OCI-M1 (cell line): Measurements from ENCODE around the gene PPIF.

Experiments
- DNase-seq: peaks from one replicate; lab custom pipeline; 2025; lab: John Stamatoyannopoulos, UW

The PPIF gene

DNA sequence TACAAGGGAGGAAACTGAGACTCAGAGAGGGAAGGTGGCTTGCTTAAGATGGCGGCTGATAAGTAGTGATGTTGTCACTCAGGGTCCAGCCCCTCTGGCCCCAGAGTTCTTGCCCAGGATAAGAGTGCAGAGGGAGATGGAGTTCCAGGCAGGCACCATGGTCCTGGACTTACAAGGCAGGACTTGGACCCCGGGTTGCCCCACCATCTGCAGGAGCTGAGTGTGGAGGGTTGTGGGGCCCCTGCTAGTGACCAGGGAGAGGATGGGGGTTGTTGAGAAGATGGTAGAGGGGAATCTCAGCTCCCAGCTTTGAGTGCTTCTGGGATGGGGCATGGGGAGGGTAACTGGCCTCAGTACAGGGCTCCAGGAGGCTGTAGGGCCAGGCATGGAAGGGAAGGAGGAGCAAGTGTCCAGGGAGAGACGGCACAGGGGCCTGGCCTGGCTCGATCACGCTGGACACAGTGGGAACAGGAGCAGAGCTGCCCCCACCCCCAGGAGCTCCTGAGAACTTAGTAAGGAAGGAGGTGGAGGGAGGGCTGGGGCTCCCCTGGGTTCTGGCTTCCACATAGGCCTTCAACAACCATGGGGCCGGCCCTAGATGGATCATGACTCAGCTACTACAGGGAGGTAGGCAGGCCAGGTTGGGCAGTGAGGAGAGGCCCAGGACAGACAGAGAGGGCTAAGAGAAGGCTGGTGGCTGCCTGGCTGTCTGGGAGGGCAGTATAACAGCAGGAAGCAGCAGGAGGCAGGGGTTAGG, 28.2 kb downstream of the PPIF start:
- no peak for DNase-seq

DNA sequence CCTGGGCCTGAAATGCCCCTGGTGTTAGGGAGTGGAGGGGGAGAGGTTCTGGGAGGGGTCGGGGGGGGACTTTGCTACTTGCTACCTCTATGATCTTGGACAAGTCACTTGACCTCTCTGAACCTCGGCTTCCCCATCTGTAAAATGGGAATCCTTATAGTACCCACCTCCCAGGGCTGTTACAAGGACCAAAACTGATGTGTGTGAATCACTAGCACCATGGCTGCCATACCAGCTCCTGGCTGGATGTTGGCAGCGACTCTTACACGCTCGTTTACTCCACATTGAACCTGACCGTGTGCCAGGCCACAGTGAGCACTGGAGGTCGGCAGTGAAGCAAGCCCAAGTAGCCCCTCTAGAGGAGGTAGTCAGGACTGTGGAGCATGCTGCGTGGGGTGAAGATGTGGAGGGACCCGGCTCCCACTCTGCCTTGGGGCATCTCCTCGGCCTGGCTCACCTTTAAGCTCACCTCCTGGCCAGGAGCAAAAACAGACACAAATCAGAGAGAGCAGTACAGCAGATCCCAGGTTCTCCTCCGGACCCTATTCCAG, 28.9 kb downstream of the PPIF start:
- no peak for DNase-seq

DNA sequence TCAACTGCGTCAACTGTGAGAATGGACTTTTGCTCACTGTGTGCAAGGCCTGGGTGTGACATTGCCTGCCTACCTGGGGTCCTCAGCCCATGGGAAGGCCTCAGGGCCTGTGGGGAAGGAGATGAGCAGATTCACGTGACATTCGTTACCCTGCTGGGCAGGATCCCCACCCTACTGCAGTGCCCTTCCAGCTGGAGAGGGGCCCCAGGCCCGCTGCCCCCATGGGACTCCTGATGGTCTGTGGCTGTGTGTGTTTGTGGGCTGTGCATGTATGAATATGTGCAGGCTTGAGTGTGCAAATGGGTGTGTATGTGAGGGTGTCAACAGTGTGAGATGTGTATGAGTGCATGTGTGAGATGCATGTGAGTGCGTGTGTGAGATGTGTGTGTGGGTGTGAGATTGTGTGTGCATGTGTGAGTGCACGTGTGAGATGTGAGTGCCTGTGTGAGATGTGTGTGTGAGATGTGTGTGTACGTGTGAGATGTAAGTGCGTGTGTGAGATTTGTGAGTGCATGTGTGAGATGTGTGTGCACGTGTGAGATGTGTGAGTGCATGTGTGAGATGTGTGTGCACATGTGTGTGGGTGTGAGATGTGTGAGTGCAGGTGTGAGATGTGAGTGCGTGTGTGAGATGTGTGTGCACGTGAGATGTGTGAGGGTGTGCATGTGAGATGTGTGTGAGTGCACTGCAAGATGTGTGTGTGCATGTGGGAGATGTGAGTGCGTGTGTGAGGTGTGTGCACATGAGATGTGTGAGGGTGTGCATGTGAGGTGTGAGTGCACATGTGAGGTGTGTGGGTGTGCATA, 29.7 kb downstream of the PPIF start:
- no peak for DNase-seq

DNA sequence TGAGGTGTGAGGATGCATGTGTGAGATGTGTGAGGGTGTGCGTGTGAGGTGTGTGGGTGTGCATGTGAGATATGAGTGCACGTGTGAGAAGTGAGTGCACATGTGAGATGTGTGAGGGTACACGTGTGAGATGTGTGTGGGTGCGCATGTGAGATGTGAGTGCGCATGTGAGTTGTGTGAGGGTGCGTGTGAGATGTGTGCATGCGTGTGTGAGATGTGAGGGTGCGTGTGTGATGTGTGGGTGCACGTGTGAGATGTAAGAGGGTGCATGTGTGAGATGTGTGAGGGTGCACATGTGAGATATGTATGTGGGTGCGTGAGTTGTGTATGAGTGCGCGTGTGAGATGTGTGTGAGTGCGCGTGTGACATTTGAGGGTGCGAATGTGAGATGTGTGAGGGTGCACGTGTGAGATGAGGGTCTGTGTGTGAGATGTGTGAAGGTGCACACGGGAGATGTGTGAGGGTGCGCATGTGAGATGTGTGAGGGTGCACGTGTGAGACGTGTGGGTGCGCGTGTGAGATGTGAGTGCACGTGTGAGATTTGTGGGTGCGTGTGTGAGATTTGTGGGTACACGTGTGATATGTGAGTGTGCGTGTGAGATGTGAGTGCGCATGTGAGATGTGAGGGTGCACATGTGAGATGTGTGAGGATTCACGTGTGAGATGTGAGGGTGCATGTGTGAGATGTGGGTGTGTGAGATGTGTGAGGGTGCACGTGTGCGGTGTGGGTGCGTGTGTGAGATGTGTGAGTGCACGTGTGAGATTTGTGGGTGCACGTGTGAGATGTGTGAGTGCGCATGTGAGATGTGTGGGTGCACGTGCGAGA, 30.5 kb downstream of the PPIF start:
- no peak for DNase-seq

DNA sequence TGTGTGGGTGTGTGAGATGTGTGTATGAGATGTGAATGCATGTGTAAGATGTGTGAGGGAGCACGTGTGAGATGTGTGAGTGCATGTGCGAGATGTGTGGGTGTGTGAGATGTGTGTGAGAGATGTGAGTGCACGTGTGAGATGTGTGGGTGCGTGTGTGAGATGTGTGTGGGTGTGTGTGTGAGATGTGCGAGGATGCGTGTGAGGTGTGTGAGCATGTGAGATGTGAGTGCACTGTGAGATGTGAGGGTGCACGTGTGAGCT, 31.0 kb downstream of the PPIF start:
- no peak for DNase-seq

DNA sequence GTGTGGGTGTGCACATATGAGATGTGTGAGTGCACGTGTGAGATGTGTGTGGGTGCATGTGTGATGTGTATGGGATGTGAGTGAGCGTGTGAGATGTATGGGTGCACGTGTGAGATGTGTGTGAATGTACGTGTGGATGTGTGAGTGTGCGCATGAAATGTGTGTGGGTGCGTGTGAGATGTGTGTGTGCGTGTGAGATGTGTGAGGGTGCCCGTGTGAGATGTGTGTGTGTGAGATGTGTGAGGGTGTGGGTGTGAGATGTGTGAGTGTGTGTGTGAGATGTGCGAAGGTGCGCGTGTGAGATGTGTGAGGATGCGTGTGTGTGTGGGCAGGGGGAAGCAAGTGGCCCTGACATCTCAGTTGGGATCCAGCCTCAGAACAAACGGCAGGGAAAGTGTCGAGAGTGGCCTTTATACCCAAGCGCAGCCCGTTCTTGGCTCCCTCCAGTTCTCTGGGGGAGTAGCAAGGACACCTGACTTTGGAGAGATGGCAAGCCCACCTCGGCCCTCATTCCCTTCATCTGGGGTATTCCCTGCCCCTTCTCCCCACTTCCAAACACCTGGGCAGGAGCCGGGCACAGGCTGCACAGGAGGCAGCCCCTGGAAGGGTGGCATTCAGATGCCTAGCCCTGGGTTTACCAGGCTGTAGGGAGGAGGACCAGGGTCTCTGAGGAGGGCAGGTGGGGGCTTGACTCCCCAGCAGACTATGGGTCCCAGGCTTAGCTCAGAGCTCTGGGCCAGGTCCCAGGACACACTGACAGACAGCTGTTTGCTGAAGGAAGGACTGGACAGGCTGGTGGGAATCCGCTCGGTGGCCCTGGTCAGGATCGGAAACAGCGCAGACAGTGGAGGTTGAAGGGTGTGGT, 31.6 kb downstream of the PPIF start:
- no peak for DNase-seq

DNA sequence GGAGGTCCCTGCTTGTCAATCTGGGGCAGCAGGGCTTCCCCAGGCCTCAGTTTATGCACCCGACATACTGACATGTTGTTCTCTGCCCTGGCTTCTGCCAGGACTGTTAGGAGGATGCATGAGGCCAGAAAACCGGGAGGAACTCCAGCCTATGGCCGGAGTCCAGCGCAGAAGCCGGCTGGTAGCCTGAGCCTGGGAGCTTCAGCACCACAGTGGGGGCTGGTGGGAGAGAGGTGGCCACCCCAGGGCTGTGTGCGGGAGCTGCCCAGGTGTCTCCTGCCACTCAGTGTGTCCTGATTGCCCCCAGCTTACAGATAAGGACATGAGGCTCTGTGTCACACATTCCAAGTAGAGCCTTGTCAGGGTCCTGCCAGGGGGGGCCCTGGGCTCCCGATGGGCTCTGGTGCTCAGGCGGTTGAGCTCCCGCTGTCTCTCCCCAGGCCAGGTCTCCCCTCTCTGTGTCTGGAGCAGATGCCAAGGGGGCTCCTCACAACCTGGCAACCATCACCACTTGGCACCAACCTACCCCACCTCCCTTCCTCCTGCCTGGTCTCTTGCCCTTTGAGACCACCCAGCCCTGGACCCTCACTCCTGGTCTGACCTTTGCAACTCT, 32.3 kb downstream of the PPIF start:
- DNase-seq: no peak

DNA sequence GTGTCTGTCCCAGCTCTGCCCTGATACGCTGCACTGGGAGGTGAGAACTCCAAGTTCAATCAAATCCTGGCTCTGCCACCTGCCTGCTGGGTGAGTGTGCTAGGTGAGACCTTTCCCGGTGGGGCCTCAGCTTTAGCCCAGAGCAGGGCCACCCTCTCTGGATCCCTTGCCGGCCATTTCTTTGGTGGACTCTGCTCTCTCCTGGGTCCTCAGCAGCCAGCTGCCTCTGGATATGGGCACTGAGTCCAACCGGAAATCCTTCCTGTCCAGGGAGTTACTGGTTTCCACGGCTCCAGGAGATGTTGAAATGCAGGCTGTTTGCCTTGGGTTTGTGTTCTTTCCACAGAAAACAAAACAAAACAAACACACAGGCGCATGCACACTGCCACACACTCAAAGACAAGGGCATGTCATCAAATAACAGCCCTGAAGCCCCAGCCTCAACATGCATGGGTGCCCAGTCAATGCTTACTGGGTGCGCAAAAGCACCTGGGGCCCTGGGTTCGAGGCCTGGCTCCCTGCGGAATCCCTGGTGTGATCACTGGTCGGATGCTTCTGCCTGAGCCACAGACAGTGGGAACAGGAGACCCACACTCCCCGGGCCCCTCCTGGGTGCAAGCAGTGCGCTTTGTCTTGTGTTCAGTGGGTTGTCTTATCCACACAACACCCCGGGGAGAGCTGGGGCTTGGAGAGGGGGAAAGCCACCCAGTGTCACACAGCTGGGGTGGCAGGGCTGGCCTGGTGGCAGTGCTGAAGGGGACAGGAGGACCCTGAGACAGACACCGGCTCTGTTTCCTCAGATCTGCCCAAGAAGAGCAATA, 33.1 kb downstream of the PPIF start:
- no peak for DNase-seq

DNA sequence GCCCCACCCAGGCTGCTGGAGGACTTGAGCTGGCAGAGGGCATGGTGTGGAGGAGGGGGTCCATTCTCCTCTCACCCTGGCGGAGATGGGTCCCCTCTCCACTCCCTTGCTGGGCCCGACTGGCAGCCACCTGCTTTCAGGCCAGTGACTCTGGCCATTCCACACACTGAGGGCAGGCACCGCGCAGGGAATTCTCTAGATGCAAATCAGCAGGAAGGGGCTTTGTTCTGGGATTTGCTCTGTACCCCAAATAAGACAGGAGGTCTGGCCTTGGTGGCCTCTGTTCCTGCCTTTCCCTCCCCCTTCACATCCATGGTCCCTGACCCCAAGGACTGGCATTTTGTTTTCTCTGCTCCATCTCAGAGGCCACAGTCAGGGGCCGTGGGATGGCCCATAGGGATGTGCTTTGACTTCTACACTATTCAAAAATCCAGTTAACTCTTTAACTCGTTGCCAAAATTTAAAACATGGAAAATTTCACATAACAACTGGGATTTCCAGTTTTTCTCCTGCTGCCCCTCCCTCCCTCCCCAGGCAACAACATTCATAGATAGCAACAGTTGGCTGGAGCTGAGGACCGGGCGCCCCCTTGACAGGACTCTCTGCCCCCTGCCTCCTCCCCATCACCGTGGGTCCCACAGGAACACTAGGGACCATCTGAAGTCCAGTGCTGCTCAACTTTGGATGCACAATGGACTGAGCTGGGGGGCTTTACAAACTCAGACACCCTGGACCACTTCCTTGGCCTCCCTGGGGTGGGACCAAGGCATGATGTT, 33.9 kb downstream of the PPIF start:
- no peak for DNase-seq

DNA sequence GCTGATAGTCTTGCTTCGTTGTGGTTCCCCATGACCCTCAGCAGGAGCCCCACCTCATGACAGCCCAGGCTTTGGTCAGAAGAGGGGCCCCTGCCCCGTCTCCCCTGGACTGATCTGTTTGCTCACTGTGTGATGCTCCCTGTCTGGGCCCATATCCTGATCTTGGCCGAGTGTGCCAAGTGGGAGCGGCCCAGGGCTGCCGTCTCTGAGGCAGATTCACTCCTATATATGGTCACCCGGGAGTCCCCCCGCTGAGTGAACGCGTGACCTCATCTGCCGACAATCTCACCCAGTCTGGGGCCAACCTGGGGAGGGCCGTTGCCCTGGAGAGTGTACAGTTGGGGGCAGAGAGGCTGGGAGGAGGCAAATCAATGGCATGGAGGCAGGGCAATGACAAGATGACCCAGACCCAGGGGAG, 34.5 kb downstream of the PPIF start:
- DNase-seq: no peak

DNA sequence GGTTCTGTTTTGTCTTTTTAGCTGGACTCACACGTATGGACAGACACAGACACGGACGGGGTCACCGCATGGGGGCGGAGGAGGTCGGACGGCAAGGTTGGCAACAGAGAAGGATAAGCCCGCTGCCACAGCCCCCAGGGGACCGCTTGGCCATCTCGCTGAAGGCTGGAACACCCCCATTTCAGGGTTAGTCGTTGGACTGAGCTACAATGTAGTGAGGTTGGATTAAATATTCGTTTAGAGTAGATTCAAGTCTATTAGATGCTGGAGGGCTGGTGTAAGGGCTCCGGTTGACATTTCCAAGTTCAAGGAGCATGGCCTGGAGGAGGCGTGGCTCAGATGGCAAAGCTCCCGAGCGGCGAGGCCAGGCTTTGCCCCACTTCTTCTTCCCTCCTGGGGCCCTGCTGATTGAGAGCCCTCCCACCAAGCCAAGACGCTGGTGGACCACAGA, 35.2 kb downstream of the PPIF start:
- no peak for DNase-seq

DNA sequence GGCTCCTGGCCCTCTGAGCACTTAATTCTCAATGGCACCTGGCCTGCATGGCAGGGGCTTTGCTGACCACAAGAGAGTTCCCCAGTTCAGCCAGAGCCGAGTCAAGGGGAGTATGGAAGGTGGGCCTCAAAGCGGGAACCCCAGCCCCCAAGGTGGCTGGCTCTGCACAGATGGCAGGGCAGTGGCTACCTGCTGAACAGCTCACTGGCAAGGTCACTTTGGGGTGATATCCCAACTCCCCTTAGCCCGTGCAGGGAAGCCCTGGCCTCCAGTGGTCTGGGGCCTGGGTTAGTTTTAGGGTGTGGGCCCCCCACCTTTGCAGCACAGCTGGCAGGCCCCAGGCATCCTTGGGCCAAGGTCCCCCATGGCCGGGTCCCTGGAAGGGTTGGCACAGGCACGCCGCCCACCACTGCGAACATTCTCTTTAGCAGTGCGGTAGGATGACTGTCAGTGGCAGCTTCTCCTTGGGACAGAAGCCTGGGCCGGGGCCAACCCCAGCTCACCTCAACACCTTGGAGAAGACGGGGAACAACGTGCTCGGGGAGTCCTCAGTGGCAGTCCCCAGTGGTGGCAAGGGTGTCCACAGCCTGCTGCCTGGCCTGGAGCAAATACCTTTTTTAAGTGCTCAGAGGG, 36.8 kb downstream of the PPIF start:
- DNase-seq: no peak

DNA sequence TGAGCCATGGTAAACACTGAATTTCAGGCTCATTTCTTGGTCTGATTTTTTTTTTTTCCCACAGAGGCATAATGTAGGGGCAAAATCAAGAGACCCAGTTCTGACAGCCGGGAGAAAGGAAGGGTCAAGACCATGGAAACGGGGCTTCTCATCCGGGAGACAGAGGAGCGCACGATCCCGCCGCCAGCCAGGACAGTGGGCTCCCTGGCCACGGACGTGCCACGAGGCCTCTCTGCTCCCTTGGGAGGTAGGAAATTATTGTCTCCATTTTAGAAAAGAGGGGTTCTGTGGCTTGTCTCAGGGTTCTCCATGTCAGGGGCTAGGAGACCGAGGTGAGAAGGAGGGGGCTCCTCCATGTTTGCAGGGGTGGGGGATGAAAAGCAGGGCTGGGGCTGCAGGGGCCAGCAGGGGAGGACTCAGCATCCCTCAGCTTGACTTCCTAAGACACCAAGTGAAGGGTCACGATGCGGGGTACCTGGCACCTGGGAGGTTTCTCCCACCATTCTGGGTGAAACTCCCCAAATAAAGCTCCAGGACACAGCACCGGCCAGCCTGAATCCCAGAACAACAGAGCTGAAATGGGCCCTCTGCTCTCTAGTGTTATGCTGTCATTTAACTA, 37.6 kb downstream of the PPIF start:
- no peak for DNase-seq

DNA sequence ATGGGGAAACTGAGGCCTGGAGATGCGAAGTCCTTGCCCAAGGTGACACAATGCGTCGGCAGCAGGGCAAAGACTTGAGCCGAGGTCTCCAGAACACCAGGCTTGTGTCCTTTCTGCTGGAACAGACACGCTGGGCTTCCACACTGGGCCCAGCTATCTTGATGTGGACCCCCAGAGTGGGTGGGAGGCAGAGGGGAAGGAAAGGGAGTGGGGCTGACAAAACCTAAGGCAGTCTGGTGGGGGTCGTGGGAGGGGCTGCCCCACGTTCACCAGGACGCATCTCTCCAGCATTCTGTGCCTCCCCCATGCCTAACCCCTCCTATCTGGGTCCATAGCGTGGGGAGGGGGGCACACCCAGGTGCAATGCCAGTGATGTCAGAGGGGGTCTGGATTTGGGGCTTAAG, 38.1 kb downstream of the PPIF start:
- no peak for DNase-seq

DNA sequence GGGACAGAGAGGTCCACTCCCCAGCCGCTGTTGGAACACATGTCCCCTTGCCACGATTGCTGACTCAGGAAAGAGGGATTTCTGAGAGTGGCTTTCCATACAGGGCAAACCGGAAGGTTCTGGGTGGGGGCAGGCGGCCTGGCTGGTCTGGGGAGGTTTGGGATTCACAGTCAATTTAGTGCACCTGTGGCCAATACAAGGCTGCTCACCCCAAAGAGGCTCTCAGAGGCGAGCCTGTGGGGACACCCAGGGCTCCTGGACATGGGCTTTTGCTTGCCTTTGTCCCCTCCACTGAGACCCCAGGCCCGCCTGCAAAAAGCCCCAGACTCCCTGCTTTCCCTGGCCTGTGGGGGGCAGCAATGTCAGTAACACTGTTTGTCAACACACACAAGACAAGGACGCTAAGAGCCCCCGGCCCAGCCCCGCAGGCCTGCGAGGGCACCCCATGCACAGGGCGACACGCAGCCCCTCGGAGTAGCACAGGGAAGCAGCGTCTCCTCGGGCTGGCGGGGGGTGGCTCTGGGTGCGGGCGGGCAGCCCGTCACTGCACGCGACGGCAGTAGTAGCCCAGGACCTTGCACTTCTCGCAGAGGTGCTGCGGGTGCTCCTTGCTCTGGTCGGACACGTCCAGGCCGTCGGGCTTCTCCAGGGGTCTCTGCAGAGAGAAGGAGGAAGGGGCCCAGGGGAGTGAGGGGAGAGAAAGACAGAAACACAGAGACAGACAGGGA, 38.7 kb downstream of the PPIF start:
- DNase-seq: no peak

DNA sequence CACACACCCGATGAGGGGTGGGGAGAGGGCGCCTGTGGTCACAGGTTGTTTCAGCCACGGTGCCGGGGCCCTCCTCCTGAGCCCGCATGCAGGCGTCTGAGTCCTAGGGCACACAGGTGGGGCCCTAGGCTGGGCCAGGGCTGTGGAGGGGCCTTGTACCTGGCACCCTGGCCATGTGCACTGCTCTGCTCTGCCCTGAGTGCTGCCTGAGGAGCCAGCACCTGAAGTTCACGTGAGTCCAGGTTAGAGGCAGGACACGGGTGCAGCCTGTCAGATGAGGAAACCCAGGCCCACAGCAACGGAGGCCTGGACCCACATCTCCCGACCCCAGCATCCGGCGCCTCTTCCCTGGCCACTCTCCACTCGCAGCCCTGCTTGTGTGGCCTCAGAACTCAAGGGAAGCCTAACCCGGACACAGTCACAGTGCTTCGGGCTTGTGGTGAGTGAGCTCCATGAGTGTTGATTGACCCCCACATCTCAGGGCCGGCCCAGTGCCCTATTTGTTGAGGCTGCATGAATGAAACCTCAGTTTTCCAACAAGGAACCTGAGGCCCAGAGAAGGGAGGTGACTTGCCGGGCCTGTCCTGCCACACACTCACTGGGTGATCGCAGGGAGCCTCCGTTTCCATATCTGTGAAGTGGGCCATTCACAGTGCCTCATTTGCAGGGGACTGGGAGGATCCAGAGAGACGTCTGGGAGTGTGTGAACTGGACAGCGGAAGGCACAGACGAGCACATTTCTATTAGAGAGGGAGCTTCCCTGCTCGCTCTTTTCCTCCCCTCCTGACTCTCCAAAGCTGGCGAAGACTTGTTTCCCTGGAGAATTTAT, 39.6 kb downstream of the PPIF start:
- no peak for DNase-seq

DNA sequence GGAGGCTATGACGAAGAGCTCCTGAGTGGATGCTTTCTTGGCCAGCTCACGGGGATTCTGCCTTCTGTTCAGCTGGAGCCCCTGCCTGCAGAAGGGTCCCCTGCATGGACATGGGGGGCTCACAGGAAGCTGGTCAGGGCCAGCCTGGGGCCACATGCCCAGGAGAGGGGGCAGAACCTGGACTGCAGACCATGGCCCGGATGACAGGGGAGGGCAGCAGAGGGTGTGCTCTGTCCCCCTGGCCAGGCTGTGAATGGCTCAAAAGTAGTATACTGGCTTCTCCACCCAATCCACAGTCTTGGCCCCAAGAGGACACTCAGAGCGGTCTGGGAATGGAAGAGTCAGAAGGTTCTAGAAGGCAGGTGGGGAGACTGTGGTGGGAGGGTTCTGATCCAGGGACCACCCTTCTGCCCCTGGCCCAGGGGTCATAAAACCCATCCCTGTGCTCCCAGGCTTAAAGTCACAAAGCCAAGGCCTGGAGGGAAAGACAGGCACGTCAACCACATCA, 40.3 kb downstream of the PPIF start:
- DNase-seq: no peak
